K562 (cell line): ENCODE measurements around the gene TMTC2. TPM values are rescaled to one million over a fixed set of nuclear protein-coding genes. Genes with fewer than 3 reads are reported as not detected.

ENCODE experiments used
- ATAC-seq: fragments of 200-7000 bp; cut with Tn5 transposase; 3 replicates; pipeline ENCODE4 v1.9.1; 2020; ENCODE audit warnings: moderate library complexity
- BruUV-seq: library from RNA; stranded (reverse); fragments of 400-500 nt; replicated peaks from 2 replicates; lab custom pipeline; 2021; lab: Mats Ljungman, UMichigan
- CTCF ChIA-PET: fragments of 300-600 bp; formaldehyde crosslinking; extraction: SDS; loops from one replicate; lab custom pipeline; 2021; ENCODE audit warnings: low intra/inter-chr PET ratio; lab: Yijun Ruan, JAX
- POLR2A ChIA-PET: fragments of 300-600, 350-650 bp; sonication (Branson Sonifier 250); formaldehyde crosslinking; extraction: SDS; loops from one replicate; lab custom pipeline; 2021; ENCODE audit warnings: antibody characterized with exemption, inconsistent platforms; lab: Yijun Ruan, JAX
- DNase-seq, 4 experiments: peaks; one replicate each; pipeline versions ENCODE4 v3.0.0 to v3.0.0-alpha.2; 2011 to 2018; ENCODE audit warnings: low spot score in 3 of 4, mixed read lengths in 3 of 4; ENCODE audit errors: extremely low read depth in 1 of 4
- FAIRE-seq: peaks from 2 replicates; lab custom pipeline; 2011; peaks lifted over from hg19 to GRCh38; lab: Jason Lieb, UNC
- H2AFZ ChIP-seq: 2 replicates; pipeline ENCODE4 v1.6.0; 2011; ENCODE audit warnings: low read depth, low read length, control low read depth, inconsistent platforms
- H3K27ac ChIP-seq: fragments of 200-600 bp; 3 replicates; pipeline ENCODE4 v1.8.0; 2011; ENCODE audit warnings: low read depth, mild to moderate bottlenecking, control low read depth, inconsistent platforms, low read length, moderate library complexity, mixed read lengths; ENCODE audit errors: extremely low read depth
- H3K27me3 ChIP-seq, 2 experiments: fragments of 300-600 bp in 1 of 2; 2 replicates in 1 of 2; 3 replicates in 1 of 2; pipeline versions ENCODE4 v1.6.0 to v1.8.0; 2011; ENCODE audit warnings: inconsistent platforms in 2 of 2, low read length in 2 of 2, mild to moderate bottlenecking in 1 of 2, mixed read lengths in 1 of 2, moderate library complexity in 1 of 2; ENCODE audit not compliant: control insufficient read depth in 2 of 2, insufficient read depth in 2 of 2
- H3K36me3 ChIP-seq: fragments of 300-600 bp; 3 replicates; pipeline ENCODE4 v1.8.0; 2011; ENCODE audit warnings: mild to moderate bottlenecking, low read length, inconsistent platforms; ENCODE audit not compliant: control insufficient read depth, insufficient read depth
- H3K4me1 ChIP-seq, 2 experiments: fragments of 200-600 bp in 1 of 2; replicated peaks in 1 of 2; 2 replicates in 1 of 2; 3 replicates in 1 of 2; pipeline versions ENCODE4 v1.5.1 to v1.8.0; 2011; ENCODE audit warnings: inconsistent platforms in 2 of 2, low read length in 2 of 2, mild to moderate bottlenecking in 1 of 2, mixed read lengths in 1 of 2, moderate library complexity in 1 of 2; ENCODE audit not compliant: control insufficient read depth in 2 of 2, insufficient read depth in 2 of 2
- H3K4me2 ChIP-seq: 2 replicates; pipeline ENCODE4 v1.6.1; 2011; ENCODE audit warnings: low read length, control low read depth, inconsistent platforms, mixed read lengths; ENCODE audit not compliant: insufficient read depth
- H3K4me3 ChIP-seq: fragments of 200-600 bp; sonication (generic), shearing (Covaris generic); 2 replicates; pipeline ENCODE4 v1.5.1; 2016; ENCODE audit warnings: control low read depth, inconsistent platforms
- H3K79me2 ChIP-seq: fragments of 200-600 bp; 3 replicates; pipeline ENCODE4 v1.8.0; 2011; ENCODE audit warnings: low read length, inconsistent platforms; ENCODE audit not compliant: control insufficient read depth, insufficient read depth
- H3K9ac ChIP-seq, 2 experiments: 2 replicates each; pipeline versions ENCODE4 v1.6.0 to v1.6.1; 2011; ENCODE audit warnings: low read depth in 2 of 2, low read length in 2 of 2, control low read depth in 1 of 2, inconsistent platforms in 1 of 2, mild to moderate bottlenecking in 1 of 2, mixed read lengths in 1 of 2; ENCODE audit not compliant: insufficient read depth in 1 of 2
- H3K9me1 ChIP-seq: one replicate; pipeline ENCODE4 v1.6.0; 2011; ENCODE audit warnings: inconsistent platforms, mild to moderate bottlenecking, low read length, moderate library complexity; ENCODE audit not compliant: control insufficient read depth, insufficient read depth
- H3K9me3 ChIP-seq: replicated peaks from 2 replicates; pipeline ENCODE4 v1.5.1; 2011; ENCODE audit warnings: low read depth, low read length, inconsistent platforms; ENCODE audit not compliant: control insufficient read depth, insufficient read depth
- H4K20me1 ChIP-seq: replicated peaks from 2 replicates; pipeline ENCODE4 v1.6.1; 2011; ENCODE audit warnings: low read length, inconsistent platforms, mixed read lengths; ENCODE audit not compliant: control insufficient read depth, insufficient read depth
- CUX1 ChIP-seq: fragments of 200-800 bp; sonication (Bioruptor generic); IDR thresholded peaks from 2 replicates; pipeline ENCODE4 v1.6.1; 2016; ENCODE audit warnings: missing genetic modification characterization, missing compliant biosample characterization
- FOSL1 ChIP-seq: fragments of 200-800 bp; sonication (Bioruptor generic); conservative IDR thresholded peaks from 2 replicates; pipeline ENCODE4 v1.6.1; 2016; ENCODE audit warnings: missing genetic modification characterization, missing compliant biosample characterization
- MIER1 ChIP-seq: fragments of 450-650 bp; IDR thresholded peaks from 2 replicates; pipeline ENCODE4 v1.6.1; 2016; ENCODE audit warnings: antibody characterized with exemption, mild to moderate bottlenecking, low read depth
- RERE ChIP-seq: sonication (generic); formaldehyde crosslinking; IDR thresholded peaks from 2 replicates; pipeline ENCODE4 v1.8.0; 2023; ENCODE audit warnings: missing genetic modification reagents, mild to moderate bottlenecking, borderline replicate concordance
- WGBS: fragments of 100-300 bp; shearing (Covaris generic); methylation state at CpG from one replicate; pipeline ENCODE4 v1.1.6; 2016; ENCODE audit warnings: low coverage, mixed read lengths; ENCODE audit not compliant: insufficient coverage; ENCODE audit errors: missing lambda C conversion rate; 5-methylcytosine and 5-hydroxymethylcytosine counted together
- in situ Hi-C: fragments of 300-500 bp; cut with MboI; formaldehyde crosslinking; loops from 4 replicates; pipeline ENCODE4 v1.15.0; 2018; ENCODE audit warnings: inconsistent platforms, mixed read lengths
- intact Hi-C: fragments of 100-400 bp; cut with micrococcal nuclease; formaldehyde crosslinking; loops from 2 replicates; pipeline ENCODE4 v1.14.2; 2022
- polyA plus RNA-seq, 8 experiments: library from polyadenylated mRNA; depleted of rRNA in 4 of 8; stranded (reverse) in 5 of 8; unstranded in 3 of 8; fragments of >200 nt; fragmentation: Nextera tagmentation in 2 of 8; fragmentation: Illumina TruSeq in 1 of 8; extraction: Ambion mirVana in 2 of 8; extraction: Trizol in 1 of 8; gene quantifications; 2 replicates each; pipeline versions ENCODE4 v1.2.1 to v1.2.3, GENCODE V29; 2011 to 2014; ENCODE audit warnings: inconsistent platforms in 1 of 8, missing spikeins in 1 of 8
- total RNA-seq, 7 experiments: library from RNA; depleted of rRNA in 6 of 7; stranded (reverse); fragments of >200 nt in 6 of 7; fragmentation: Illumina TruSeq in 2 of 7; extraction: Trizol in 2 of 7; gene quantifications; 2 replicates each; pipeline versions ENCODE4 v1.2.1 to v1.2.3, GENCODE V29; 2011 to 2021; ENCODE audit warnings: low replicate concordance in 1 of 7

The TMTC2 gene
- total and polyA plus RNA-seq, 9 of the 15 experiments (the other 6 are each of a cell fraction or from before 2014, with no cell fraction given) = 0.29 to 1.1 (median 0.55) TPM

GRCh38 chr12:82781309-82781997 is 94.7 kb downstream of the TMTC2 start (continued):
- TF ChIP-seq CUX1 (CRISPR knock-in tag) = no peak

DNA sequence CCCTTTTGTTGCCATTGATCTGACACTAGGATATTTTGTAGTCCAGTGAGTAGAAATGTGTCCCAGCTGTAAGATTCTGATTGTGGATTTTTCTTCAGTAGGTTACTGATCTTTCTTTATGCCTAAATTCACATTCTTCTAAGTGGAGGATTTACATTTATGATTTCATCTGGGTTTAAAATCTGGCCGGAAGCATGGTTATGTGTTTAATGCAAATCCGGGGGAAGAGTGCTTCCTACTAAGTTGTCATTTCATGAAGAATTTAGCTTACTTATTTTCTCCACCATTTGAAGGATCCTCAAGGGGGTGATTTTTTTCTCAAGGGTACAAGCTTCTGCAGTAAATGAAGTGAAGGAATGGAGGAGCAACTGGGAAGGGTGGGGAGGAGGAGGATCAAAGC is 96.7 kb downstream of the TMTC2 start:
- H3K9me1 ChIP-seq = no peaks in the 10 kb centered on the region
- H3K4me1 ChIP-seq = no peaks in the 10 kb centered on the region
- no peak overlapping the region for H3K4me2 ChIP-seq
- no peak overlapping the region for H3K27ac ChIP-seq
- ChIA-PET POLR2A (no interaction called here), CTCF (no interaction called here)
- H3K36me3 ChIP-seq = no peaks in the 10 kb centered on the region
- no peak overlapping the region for H3K9ac ChIP-seq
- no peaks in the 10 kb centered on the region for H4K20me1 ChIP-seq
- no peak for TF ChIP-seq FOSL1 (tag)
- TF ChIP-seq MIER1 = no peak
- no peak for TF ChIP-seq RERE (CRISPR knock-in tag)
- DNase-seq (no peak), ATAC-seq (no peak), FAIRE-seq (no peak)
- no peaks in the 10 kb centered on the region for H3K27me3 ChIP-seq
- H3K9me3 ChIP-seq = no peaks in the 10 kb centered on the region
- BruUV-seq = no TSS peak
- in situ Hi-C loops (no loop called here), intact Hi-C loops (no loop called here)
- H3K79me2 ChIP-seq = no peaks in the 10 kb centered on the region
- no peak overlapping the region for H2AFZ ChIP-seq
- no peak overlapping the region for H3K4me3 ChIP-seq
- 0% methylated on average over 2 of the region's 2 CpGs for WGBS
